ENCODE data around the gene GTF2IRD1.
"Not testable (repeated sequence)": the region's sequence is repeated elsewhere in the genome, so short reads cannot be mapped to it uniquely, and the experiment has no call there.

The GTF2IRD1 gene

DNA sequence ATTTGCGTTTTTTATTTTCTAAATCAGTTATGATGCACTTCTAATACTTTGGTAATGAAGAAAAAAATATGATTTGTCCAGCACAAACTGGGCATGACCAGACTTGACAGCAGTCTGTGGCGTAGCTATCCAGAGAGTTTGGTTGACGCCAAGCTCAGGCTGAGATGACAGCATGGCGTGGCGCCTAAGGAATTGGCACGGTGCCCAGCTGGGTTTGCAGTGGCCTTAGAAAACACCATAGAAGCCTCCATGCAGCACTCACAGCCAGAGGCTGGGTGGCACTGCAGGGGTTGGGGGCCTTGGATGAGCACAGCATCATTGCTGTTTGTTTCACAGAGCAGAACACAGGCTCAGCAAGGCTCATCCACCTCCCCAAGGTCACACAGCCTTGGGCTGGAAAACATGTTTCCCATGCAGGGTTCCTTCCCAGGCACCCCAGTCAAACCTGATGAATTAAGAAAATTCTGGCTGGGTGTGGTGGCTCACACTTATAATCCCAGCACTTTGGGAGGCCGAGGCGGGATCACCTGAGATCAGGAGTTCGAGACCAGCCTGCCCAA, 88.9 kb downstream of the GTF2IRD1 start:
- no peak overlapping the region for H3K9ac ChIP-seq (ENCODE audit: low read depth, low read length)
- H3K4me3 ChIP-seq (ENCODE audit: low read depth, low read length): no peak overlapping the region
- H3K27me3 ChIP-seq (ENCODE audit: control insufficient read depth, insufficient read depth, low read length): no peaks in the 10 kb centered on the region
- no peak overlapping the region for H3K27ac ChIP-seq (ENCODE audit: low read depth, low read length)
- H3K9me3 ChIP-seq (ENCODE audit: control insufficient read depth, insufficient read depth, low read length): no peaks in the 10 kb centered on the region
- H3K36me3 ChIP-seq (ENCODE audit: control insufficient read depth, insufficient read depth, low read length): peaks cover 46% of the 10 kb centered on the region
- no peaks in the 10 kb centered on the region for H3K4me1 ChIP-seq (ENCODE audit: control insufficient read depth, insufficient read depth, low read length)

GRCh38 chr7:74544706-74545469, 91.2 kb downstream of the GTF2IRD1 start:
- peak overlapping the region; percentile 56 for H3K27ac ChIP-seq (ENCODE audit: low read depth, low read length)
- no peaks in the 10 kb centered on the region for H3K9me3 ChIP-seq (ENCODE audit: control insufficient read depth, insufficient read depth, low read length)
- H3K36me3 ChIP-seq (ENCODE audit: control insufficient read depth, insufficient read depth, low read length): peaks cover 43% of the 10 kb centered on the region
- no peaks in the 10 kb centered on the region for H3K27me3 ChIP-seq (ENCODE audit: control insufficient read depth, insufficient read depth, low read length)
- no peak overlapping the region for H3K9ac ChIP-seq (ENCODE audit: low read depth, low read length)
- no peak overlapping the region for H3K4me3 ChIP-seq (ENCODE audit: low read depth, low read length)
- H3K4me1 ChIP-seq (ENCODE audit: control insufficient read depth, insufficient read depth, low read length): no peaks in the 10 kb centered on the region

DNA sequence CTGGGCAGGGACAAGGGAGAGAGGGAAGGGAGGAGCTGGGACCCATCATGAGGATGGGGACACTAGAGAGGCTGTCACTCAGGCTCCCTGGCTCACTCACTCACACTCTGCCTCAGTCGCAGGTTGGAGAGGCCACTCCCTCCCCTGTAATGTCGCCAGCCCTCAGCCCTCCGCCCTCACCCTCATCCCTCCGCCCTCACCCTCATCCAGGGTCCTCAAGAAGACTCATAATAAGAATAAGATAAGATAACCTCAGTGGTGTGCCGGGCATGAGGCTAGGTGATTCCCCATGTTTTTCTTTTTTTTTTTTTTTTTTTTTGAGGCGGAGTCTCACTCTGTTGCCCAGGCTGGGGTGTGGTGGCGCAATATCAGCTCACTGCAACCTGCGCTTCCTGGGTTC, 92.2 kb downstream of the GTF2IRD1 start:
- Histone ChIP-seq H3K9me3 (ENCODE audit: control insufficient read depth, insufficient read depth, low read length) (no peaks in the 10 kb centered on the region), H3K27me3 (ENCODE audit: control insufficient read depth, insufficient read depth, low read length) (no peaks in the 10 kb centered on the region), H3K4me1 (ENCODE audit: control insufficient read depth, insufficient read depth, low read length) (no peaks in the 10 kb centered on the region), H3K27ac (ENCODE audit: low read depth, low read length) (no peak overlapping the region), H3K9ac (ENCODE audit: low read depth, low read length) (no peak overlapping the region), H3K36me3 (ENCODE audit: control insufficient read depth, insufficient read depth, low read length) (peaks cover 43% of the 10 kb centered on the region), H3K4me3 (ENCODE audit: low read depth, low read length) (no peak overlapping the region)

- not testable (repeated sequence) for H3K9ac ChIP-seq (ENCODE audit: low read depth, low read length); H3K4me1 ChIP-seq (ENCODE audit: control insufficient read depth, insufficient read depth, low read length); H3K4me3 ChIP-seq (ENCODE audit: low read depth, low read length); H3K9me3 ChIP-seq (ENCODE audit: control insufficient read depth, insufficient read depth, low read length); H3K27ac ChIP-seq (ENCODE audit: low read depth, low read length); H3K27me3 ChIP-seq (ENCODE audit: control insufficient read depth, insufficient read depth, low read length)
- H3K36me3 ChIP-seq (ENCODE audit: control insufficient read depth, insufficient read depth, low read length): peaks cover 26% of the 10 kb centered on the region
These were observed 99.9 kb downstream of the GTF2IRD1 start for GRCh38 chr7:74553596-74554012.

DNA sequence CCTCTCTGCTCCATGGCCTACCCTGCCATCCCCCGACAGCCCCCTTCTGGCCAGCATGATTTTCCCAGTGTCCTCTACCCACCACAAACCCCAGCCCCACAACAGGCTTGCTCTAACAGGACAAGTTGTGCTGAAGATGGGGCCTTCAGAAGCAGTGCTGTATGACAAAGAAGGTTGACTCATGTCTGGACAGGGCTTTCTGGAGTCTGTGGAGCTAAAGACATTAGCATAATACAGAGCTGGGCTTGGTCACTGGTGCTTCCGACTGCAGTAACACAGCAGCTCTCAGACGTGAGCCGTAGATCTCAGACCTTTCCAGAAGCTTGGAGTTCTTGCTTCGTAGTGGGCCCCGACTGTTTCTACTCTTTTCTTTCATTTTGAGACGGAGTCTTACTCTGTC, 100.5 kb downstream of the GTF2IRD1 start:
- Histone ChIP-seq H3K36me3 (ENCODE audit: control insufficient read depth, insufficient read depth, low read length) (peaks cover 29% of the 10 kb centered on the region), H3K4me1 (ENCODE audit: control insufficient read depth, insufficient read depth, low read length) (no peaks in the 10 kb centered on the region), H3K9ac (ENCODE audit: low read depth, low read length) (no peak overlapping the region), H3K27me3 (ENCODE audit: control insufficient read depth, insufficient read depth, low read length) (no peaks in the 10 kb centered on the region), H3K4me3 (ENCODE audit: low read depth, low read length) (no peak overlapping the region), H3K9me3 (ENCODE audit: control insufficient read depth, insufficient read depth, low read length) (no peaks in the 10 kb centered on the region), H3K27ac (ENCODE audit: low read depth, low read length) (no peak overlapping the region)

DNA sequence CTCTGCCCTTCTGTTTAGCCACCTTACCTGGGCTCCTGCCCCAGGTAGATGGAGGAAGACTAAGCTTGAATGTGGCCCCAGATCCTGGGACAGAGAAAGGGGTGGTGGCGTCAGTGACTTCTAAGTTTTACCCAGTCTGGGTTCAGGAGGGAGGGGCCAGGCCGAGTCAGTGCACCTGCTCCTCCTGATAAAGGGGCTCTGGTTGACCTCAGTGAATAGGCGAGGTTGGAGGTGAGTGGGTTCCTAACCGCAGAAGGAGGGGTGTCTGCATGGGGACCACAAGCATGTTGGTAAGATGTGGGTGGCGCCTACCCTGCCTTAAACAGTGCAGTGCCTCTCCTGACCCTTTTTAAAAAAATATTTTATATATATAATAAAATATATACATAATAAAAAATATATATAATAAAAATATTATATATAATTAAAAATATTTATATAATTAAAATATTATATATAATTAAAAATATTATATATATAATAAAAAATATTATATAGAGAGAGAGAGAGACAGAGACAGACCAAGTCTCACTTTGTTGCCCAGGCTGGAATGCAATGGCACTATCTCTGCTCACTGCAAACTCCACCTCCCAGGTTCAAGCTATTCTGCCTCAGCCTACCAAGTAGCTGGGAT, 106.5 kb downstream of the GTF2IRD1 start:
- no peak overlapping the region for H3K4me3 ChIP-seq (ENCODE audit: low read depth, low read length)
- H3K27me3 ChIP-seq (ENCODE audit: control insufficient read depth, insufficient read depth, low read length): no peaks in the 10 kb centered on the region

GRCh38 chr7:74561898-74562613, 108.3 kb downstream of the GTF2IRD1 start:
- no peak overlapping the region for H3K4me3 ChIP-seq (ENCODE audit: low read depth, low read length)
- no peak overlapping the region for H3K27ac ChIP-seq (ENCODE audit: low read depth, low read length)
- H3K9ac ChIP-seq (ENCODE audit: low read depth, low read length): no peak overlapping the region
- no peaks in the 10 kb centered on the region for H3K9me3 ChIP-seq (ENCODE audit: control insufficient read depth, insufficient read depth, low read length)
- H3K27me3 ChIP-seq (ENCODE audit: control insufficient read depth, insufficient read depth, low read length): no peaks in the 10 kb centered on the region
- peaks cover 44% of the 10 kb centered on the region for H3K36me3 ChIP-seq (ENCODE audit: control insufficient read depth, insufficient read depth, low read length)
- H3K4me1 ChIP-seq (ENCODE audit: control insufficient read depth, insufficient read depth, low read length): no peaks in the 10 kb centered on the region

More for the DNA sequence above, 106.5 kb downstream of the GTF2IRD1 start:
- no peak overlapping the region for H3K9ac ChIP-seq (ENCODE audit: low read depth, low read length)
- no peaks in the 10 kb centered on the region for H3K4me1 ChIP-seq (ENCODE audit: control insufficient read depth, insufficient read depth, low read length)
- peaks cover 47% of the 10 kb centered on the region for H3K36me3 ChIP-seq (ENCODE audit: control insufficient read depth, insufficient read depth, low read length)
- no peak overlapping the region for H3K27ac ChIP-seq (ENCODE audit: low read depth, low read length)
- H3K9me3 ChIP-seq (ENCODE audit: control insufficient read depth, insufficient read depth, low read length): no peaks in the 10 kb centered on the region

- H3K4me1 ChIP-seq (ENCODE audit: control insufficient read depth, insufficient read depth, low read length): not testable (repeated sequence)
- H3K36me3 ChIP-seq (ENCODE audit: control insufficient read depth, insufficient read depth, low read length): peaks cover 30% of the 10 kb centered on the region
These were observed 109.9 kb downstream of the GTF2IRD1 start for GRCh38 chr7:74563639-74564038.

DNA sequence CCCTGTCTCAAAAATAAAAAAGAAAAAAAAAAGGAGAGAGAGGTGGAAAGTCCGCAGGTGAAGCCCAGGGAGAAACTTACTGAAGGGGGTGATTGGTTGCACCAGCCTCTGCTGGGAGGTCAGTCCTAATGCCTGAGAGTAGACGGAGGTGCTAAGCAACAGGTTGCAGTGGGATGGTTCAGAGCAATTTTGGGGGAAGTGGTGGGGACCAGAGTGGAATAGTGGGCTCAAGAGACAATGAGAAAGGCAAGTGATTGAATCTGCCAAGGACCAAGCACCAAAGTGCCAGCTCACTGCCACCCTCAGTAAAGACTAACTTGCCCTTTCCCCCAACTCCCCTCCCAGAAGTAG, 113.6 kb downstream of the GTF2IRD1 start:
- Histone ChIP-seq H3K9ac (ENCODE audit: low read depth, low read length) (no peak overlapping the region), H3K4me3 (ENCODE audit: low read depth, low read length) (no peak overlapping the region), H3K36me3 (ENCODE audit: control insufficient read depth, insufficient read depth, low read length) (peaks cover 9% of the 10 kb centered on the region)

More at GRCh38 chr7:74563639-74564038, 109.9 kb downstream of the GTF2IRD1 start:
- H3K4me3 ChIP-seq (ENCODE audit: low read depth, low read length); H3K9ac ChIP-seq (ENCODE audit: low read depth, low read length); H3K9me3 ChIP-seq (ENCODE audit: control insufficient read depth, insufficient read depth, low read length); H3K27ac ChIP-seq (ENCODE audit: low read depth, low read length); H3K27me3 ChIP-seq (ENCODE audit: control insufficient read depth, insufficient read depth, low read length): not testable (repeated sequence)

GRCh38 chr7:74568658-74569057, 115.0 kb downstream of the GTF2IRD1 start:
- H3K9ac ChIP-seq (ENCODE audit: low read depth, low read length): no peak overlapping the region
- no peaks in the 10 kb centered on the region for H3K4me1 ChIP-seq (ENCODE audit: control insufficient read depth, insufficient read depth, low read length)
- H3K4me3 ChIP-seq (ENCODE audit: low read depth, low read length): no peak overlapping the region
- no peaks in the 10 kb centered on the region for H3K9me3 ChIP-seq (ENCODE audit: control insufficient read depth, insufficient read depth, low read length)
- H3K27ac ChIP-seq (ENCODE audit: low read depth, low read length): no peak overlapping the region
- H3K27me3 ChIP-seq (ENCODE audit: control insufficient read depth, insufficient read depth, low read length): no peaks in the 10 kb centered on the region
- H3K36me3 ChIP-seq (ENCODE audit: control insufficient read depth, insufficient read depth, low read length): peaks cover 3% of the 10 kb centered on the region; the same call in 1 of the 2 replicates

More for the DNA sequence above, 113.6 kb downstream of the GTF2IRD1 start:
- no peaks in the 10 kb centered on the region for H3K4me1 ChIP-seq (ENCODE audit: control insufficient read depth, insufficient read depth, low read length)
- H3K27ac ChIP-seq (ENCODE audit: low read depth, low read length): no peak overlapping the region
- no peaks in the 10 kb centered on the region for H3K9me3 ChIP-seq (ENCODE audit: control insufficient read depth, insufficient read depth, low read length)
- H3K27me3 ChIP-seq (ENCODE audit: control insufficient read depth, insufficient read depth, low read length): no peaks in the 10 kb centered on the region

All from HUES48 (cell line).